Measurements from ENCODE around the gene CCDC149.

DNA sequence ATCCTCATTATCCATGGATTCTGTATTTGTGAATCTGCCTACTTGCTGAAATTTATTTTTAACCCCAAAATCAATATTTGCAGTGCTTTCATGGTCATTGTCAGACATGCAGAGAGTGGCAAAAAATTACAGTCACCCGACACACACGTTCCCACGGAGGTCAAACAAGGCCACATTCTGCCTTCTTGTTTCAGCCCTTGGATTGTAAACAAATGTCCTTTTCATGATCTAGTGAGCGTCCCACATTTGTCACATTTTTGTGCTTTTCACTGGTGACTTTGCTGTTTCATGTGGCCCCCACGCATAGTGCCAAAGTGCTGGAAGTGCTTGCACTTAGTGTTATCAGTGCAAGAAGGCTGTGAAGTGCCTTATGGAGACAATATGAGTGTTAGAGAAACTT is 72.5 kb downstream of the CCDC149 start:
- TF ChIP-seq, protein P1, sequence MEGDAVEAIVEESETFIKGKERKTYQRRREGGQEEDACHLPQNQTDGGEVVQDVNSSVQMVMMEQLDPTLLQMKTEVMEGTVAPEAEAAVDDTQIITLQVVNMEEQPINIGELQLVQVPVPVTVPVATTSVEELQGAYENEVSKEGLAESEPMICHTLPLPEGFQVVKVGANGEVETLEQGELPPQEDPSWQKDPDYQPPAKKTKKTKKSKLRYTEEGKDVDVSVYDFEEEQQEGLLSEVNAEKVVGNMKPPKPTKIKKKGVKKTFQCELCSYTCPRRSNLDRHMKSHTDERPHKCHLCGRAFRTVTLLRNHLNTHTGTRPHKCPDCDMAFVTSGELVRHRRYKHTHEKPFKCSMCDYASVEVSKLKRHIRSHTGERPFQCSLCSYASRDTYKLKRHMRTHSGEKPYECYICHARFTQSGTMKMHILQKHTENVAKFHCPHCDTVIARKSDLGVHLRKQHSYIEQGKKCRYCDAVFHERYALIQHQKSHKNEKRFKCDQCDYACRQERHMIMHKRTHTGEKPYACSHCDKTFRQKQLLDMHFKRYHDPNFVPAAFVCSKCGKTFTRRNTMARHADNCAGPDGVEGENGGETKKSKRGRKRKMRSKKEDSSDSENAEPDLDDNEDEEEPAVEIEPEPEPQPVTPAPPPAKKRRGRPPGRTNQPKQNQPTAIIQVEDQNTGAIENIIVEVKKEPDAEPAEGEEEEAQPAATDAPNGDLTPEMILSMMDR (conservative IDR thresholded peaks at IDR 0.05) = no peak
- no peak for TF ChIP-seq ZFX (IDR thresholded peaks at IDR 0.05)
